ENCODE measurements around the gene TP63. TPM values are rescaled to one million over a fixed set of nuclear protein-coding genes. Genes with fewer than 3 reads are reported as not detected.

TP63 gene
- total RNA-seq, 1 experiment from 2014 or later = 1.1 TPM

DNA sequence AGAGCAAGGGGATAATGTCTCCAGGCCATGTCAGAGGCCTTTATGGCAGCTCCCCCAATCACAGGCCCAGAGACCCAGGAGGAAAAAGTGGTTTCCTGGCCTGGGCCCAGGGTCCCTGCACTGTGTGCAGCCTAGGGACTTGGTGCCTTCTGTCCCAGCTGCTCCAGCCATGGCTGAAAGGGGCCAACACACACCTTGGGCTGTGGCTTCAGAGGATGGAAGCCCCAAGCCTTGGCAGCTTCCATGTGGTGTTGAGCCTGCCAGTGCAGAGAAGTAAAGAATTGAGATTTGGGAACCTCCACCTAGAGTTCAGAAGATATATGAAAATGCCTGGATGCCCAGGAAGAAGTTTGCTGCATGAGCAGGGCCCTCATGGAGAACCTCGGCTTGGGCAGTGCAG, 18.1 kb upstream of the TP63 start:
- H3K36me3 ChIP-seq = no peaks in the 10 kb centered on the region
- H3K4me3 ChIP-seq = no peak overlapping the region
- DNase-seq = no peak
- 0 out of 2 replicates have a peak, but pooled peaks cover 3% of the 10 kb centered on the region for H3K9me3 ChIP-seq
- no peaks in the 10 kb centered on the region for H3K27me3 ChIP-seq

DNA sequence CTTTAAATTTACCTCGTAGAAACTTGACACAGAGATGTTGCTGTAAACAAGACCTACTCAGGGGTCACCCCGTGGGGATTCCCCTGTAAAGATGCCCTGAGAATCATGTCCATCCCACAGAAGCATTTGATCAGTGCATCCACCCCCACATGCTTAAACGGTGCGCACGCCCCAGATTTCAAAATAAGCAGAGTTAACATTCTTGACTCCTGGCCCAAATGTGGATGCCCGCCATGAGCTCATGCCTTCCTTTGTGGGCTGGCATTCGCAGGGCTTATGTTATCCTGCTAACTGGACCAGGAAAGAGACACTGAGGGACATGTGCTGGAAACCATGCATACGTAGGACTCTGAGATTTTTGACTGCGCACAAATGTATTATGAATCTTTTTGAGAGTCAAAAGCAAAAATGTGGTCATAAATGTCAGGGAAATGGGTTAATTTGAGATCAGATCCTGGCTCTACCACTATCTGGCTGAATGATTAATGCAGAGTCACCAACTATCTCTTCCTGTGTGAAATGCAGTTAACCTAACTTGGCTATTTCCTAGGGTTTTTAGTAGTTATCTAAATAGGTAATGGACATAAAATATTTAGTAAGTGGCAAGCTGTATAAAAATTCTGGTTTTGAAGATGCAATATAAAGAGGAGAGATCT, 9.1 kb upstream of the TP63 start:
- peaks cover 2% of the 10 kb centered on the region; the same call in 1 of the 2 replicates for H3K36me3 ChIP-seq
- DNase-seq = peak; percentile 76
- no peaks in the 10 kb centered on the region for H3K27me3 ChIP-seq

DNA sequence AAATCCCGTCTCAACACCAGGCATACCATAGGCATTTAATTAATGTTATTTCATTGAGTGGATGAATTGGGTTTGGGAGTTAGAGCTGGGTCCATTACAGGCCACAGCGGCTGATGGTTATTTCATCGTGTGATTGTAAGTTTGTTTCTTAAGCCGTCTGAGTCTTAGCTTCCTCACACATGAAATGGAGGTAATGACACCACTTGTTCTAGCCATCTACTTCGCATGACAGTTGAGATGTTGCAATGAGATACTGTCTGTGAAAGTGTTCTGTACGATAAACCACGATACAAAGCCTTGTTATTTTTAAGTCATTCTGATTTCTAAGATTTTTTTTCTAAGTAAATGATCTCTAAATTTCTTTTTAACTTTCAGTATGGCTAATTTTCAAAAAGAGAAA, 8.6 kb upstream of the TP63 start:
- Histone ChIP-seq H3K36me3 (peaks cover 2% of the 10 kb centered on the region; the same call in 1 of the 2 replicates), H3K27me3 (no peaks in the 10 kb centered on the region), H3K9me3 (no peaks in the 10 kb centered on the region), H3K4me3 (no peak overlapping the region)
- no peak for DNase-seq

More for the DNA sequence above, 9.1 kb upstream of the TP63 start:
- Histone ChIP-seq H3K9me3 (no peaks in the 10 kb centered on the region), H3K4me3 (no peak overlapping the region)

DNA sequence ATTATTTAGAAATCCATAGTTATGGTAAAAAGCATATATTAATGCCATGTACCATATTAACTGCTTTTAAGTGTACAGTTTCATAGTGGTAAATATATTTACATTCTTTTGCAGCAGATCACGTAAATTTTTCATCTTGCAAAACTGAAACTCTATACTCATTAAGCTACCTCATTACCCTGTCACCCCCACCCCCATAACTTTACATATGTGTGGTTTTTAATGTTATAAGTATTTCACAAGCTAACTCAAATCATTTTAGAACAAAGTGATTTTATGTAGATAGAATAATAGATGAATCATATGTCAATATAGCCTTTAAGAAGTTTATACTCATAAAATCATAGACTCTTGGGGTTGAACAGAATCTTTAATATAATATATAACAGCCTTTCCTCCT, 7.1 kb upstream of the TP63 start:
- Histone ChIP-seq H3K27me3 (no peaks in the 10 kb centered on the region), H3K9me3 (no peaks in the 10 kb centered on the region), H3K36me3 (peaks cover 2% of the 10 kb centered on the region; the same call in 1 of the 2 replicates), H3K4me3 (no peak overlapping the region)
- DNase-seq = no peak

DNA sequence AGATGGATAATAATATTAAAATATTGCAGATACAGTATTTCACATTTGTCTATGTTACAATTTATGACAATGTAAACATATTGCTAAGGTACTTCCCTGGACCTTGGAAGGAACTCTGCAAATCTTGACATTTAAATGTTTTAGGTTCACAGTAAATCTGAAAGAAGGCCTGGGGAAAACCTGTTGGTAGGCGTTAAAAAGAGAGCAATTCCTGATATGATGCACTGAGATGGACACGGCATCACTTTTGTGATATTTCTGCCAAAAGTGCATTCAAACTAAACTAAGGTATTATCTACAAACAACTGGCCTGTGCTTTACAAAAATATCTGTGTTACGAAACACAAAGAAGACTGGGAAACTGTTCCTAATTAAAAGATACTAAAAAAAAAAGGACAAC, 6.1 kb upstream of the TP63 start:
- no peak for DNase-seq
- Histone ChIP-seq H3K4me3 (no peak overlapping the region), H3K27me3 (no peaks in the 10 kb centered on the region), H3K36me3 (peaks cover 2% of the 10 kb centered on the region; the same call in 1 of the 2 replicates), H3K9me3 (no peaks in the 10 kb centered on the region)

DNA sequence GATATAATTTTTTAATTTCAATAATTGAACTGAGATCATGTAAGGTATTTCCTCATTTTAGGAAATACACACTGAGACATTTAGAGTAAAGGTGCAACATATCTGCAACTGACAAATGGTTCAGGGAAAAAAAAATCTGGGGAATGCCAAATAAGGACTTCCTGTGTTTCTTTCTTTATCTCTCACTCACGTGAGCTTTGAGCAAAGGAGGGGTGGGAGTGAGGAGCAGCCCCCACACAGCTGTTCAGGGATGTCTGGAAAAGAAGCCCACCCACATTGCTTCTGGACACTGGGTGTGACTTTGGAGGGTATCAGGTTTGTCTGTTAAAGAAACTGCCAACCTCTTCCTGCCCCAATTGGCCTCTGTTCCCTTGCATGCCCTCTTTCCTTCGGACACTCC, 5.6 kb upstream of the TP63 start:
- Histone ChIP-seq H3K4me3 (no peak overlapping the region), H3K36me3 (peaks cover 2% of the 10 kb centered on the region; the same call in 1 of the 2 replicates), H3K27me3 (no peaks in the 10 kb centered on the region), H3K9me3 (no peaks in the 10 kb centered on the region)
- no peak for DNase-seq

DNA sequence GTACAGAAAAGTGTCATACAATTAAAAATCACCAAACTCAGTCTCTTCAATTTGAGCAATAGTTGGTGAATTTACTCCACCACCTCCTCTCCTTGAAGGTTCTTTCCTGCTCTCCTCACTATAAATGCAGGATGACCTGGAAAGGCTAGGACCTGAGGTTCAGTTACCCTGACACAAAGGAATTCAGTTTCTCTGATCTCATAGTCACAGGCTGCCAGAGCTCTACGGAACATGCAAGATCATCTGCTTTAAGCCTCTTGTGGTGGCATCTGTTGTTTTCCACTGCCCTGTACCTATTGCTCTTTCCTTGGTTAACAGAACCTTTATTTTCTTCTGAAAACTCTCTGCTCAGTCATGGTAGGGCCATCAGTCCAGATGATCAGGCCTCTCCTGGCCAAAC, 4.9 kb upstream of the TP63 start:
- no peak for DNase-seq
- peaks cover 2% of the 10 kb centered on the region; the same call in 1 of the 2 replicates for H3K36me3 ChIP-seq
- H3K27me3 ChIP-seq = no peaks in the 10 kb centered on the region
- H3K4me3 ChIP-seq = no peak overlapping the region
- H3K9me3 ChIP-seq = no peaks in the 10 kb centered on the region

DNA sequence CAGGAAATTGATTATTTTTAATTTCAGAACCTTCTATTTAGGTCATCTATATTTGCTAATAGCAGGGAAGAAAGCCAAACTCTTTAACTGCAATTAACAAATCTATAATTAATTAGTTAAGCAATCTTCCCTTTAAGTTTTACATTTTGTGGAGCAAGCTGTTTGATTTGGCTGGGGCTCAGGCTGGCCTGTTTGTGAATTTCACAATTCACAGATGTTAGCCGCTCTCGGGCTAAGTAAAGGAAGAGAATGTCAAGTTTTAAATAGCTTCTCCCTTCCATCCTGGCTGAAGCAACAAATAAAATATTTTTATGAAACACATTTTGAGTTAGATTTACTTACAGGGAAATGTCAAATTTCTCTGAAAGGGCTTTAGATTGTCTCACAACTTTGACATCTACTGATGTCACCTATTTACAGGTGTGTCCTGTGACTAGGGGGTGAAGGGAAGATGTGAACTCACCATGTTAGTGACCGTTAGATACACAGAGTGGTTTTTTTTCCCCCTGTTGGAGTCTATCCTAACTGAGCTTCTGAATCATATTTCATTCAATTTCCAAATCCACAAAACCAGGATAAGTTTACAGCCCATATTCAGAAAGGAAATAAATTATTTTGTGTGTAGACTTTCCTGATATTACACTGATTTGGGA, 1.3 kb upstream of the TP63 start:
- DNase-seq = peak; percentile 13
- peak overlapping the region; percentile 34 for H3K4me3 ChIP-seq
- H3K27me3 ChIP-seq = no peaks in the 10 kb centered on the region
- no peaks in the 10 kb centered on the region for H3K9me3 ChIP-seq
- H3K36me3 ChIP-seq = no peaks in the 10 kb centered on the region

DNA sequence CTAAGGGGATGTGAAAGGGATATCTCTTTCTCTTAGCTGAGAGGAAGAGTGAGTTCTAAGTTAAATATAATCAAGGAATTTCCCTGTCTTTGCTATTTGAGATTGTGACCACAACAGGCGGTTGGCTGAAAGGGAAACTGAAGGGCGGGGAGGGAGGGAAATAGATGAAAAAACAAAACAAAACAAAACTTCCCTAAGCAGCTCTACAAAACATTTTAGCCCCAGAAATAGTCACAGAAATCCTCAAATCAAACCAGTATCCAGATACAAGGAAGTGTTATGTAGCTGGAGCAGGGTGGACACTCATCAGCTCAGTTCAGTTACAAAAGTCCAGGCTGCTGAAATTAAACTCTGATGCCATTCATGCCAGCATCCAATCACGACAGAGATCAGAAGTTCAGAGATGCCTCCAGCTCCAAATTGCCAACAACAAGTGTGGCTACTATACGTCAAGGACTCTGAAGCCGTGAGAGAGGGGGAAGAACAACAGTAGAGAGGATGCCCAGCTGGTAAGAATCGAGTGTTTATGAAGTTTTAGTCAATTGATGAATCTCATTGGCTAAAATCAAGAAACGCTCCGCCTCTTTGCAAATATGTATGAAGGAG, 319 bp upstream of the TP63 start:
- Histone ChIP-seq H3K4me3 (peak overlapping the region; percentile 34), H3K9me3 (no peaks in the 10 kb centered on the region), H3K27me3 (no peaks in the 10 kb centered on the region), H3K36me3 (no peaks in the 10 kb centered on the region)
- peak; percentile 51 for DNase-seq

DNA sequence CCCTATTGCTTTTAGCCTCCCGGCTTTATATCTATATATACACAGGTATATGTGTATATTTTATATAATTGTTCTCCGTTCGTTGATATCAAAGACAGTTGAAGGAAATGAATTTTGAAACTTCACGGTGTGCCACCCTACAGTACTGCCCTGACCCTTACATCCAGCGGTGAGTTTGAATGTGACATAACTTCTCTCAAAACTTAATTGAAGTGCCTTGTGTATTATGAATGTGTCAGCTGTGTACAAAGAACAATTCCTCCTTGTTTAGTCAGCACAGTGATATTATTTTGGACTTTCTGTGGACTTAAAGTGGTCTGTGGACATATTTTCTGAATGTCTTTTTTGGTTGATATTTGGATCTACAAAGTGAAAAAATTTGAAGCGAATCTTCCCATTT, 220 bp downstream of the TP63 start:
- no peaks in the 10 kb centered on the region for H3K27me3 ChIP-seq
- no peaks in the 10 kb centered on the region for H3K36me3 ChIP-seq
- DNase-seq = no peak
- no peaks in the 10 kb centered on the region for H3K9me3 ChIP-seq
- peak overlapping the region; percentile 34 for H3K4me3 ChIP-seq

DNA sequence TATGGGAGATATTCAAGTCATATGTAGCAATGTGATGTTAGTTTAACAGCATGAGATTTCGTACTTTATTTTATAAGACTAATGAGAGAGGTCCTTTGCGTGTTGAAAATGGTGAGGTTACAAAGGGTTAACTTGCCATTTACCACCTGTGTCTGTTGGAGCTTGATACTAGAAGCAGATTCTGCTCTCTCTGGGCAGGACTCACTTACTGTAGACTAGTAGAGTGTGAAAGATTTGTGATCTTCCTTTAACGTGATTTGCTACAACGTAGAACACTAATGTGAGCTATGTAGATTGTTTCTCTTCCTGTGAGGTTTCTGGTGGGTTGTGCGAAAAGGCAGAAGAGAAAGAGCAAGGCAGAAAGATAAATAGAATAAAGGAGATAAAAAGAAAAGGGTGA, 1.1 kb downstream of the TP63 start:
- no peaks in the 10 kb centered on the region for H3K9me3 ChIP-seq
- no peaks in the 10 kb centered on the region for H3K27me3 ChIP-seq
- no peak for DNase-seq

DNA sequence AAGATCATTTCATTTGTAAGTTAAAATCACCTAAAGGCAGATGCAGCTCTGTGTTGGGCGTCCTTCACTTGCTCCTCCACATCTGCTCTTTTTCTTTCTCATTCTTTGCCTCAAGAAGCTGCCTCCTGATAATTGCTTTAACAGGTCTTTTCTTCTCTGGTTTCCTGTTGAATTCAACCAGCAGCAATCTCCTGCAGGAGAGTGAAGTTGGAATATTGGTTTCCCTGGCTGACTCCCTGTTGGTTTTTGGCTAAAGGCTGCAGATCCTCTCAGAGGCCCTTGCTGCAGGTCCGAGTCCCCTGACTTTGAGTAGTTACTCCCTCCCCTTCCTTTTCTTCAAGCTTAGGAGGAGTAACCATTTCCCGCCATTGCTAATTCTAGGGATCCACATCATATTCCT, 4.2 kb downstream of the TP63 start:
- H3K36me3 ChIP-seq = no peaks in the 10 kb centered on the region
- H3K9me3 ChIP-seq = no peaks in the 10 kb centered on the region
- DNase-seq = no peak
- H3K27me3 ChIP-seq = no peaks in the 10 kb centered on the region
- no peak overlapping the region for H3K4me3 ChIP-seq

More for the DNA sequence above, 1.1 kb downstream of the TP63 start:
- no peaks in the 10 kb centered on the region for H3K36me3 ChIP-seq
- peak overlapping the region; percentile 34 for H3K4me3 ChIP-seq

DNA sequence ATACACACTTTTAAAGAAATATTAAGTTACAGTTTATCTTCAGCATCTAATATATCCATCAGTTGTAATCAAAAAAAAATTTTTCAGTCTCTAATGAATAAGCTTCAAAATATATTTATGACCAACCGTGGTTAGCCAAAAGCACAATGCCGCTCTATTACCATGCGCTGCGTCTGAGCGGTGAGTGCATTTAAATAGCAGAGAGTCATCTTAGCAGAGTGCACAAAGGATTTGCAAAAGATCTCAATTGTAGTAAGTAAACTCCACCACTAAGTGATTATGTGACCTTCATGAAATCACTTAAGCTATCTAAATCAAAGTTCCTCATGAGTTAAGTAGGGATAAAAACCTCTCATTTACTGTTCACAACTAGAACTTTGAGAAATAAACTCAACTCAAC, 4.9 kb downstream of the TP63 start:
- no peak for DNase-seq
- Histone ChIP-seq H3K27me3 (no peaks in the 10 kb centered on the region), H3K4me3 (no peak overlapping the region), H3K9me3 (no peaks in the 10 kb centered on the region), H3K36me3 (no peaks in the 10 kb centered on the region)

DNA sequence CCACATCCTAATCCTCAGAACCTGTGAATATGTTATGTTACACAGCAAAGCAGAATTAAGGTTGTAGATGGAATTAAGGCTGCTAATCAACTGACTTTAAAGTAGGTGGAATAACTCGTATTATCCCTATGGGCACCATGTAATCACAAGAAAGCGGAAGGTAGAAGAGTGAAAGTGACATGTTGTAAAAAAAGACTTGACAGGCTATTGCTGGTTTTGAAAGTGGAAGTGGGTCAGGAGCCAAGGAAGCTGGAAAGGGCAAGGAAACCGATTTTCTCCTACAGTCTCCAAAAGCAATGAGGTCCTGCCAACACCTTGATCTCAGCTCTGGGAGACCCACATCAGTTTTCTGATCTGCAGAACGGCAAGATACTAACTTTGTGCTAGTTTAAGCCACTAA, 6.6 kb downstream of the TP63 start:
- H3K9me3 ChIP-seq = no peaks in the 10 kb centered on the region
- no peak for DNase-seq
- no peaks in the 10 kb centered on the region for H3K27me3 ChIP-seq
- no peak overlapping the region for H3K4me3 ChIP-seq
- no peaks in the 10 kb centered on the region for H3K36me3 ChIP-seq

DNA sequence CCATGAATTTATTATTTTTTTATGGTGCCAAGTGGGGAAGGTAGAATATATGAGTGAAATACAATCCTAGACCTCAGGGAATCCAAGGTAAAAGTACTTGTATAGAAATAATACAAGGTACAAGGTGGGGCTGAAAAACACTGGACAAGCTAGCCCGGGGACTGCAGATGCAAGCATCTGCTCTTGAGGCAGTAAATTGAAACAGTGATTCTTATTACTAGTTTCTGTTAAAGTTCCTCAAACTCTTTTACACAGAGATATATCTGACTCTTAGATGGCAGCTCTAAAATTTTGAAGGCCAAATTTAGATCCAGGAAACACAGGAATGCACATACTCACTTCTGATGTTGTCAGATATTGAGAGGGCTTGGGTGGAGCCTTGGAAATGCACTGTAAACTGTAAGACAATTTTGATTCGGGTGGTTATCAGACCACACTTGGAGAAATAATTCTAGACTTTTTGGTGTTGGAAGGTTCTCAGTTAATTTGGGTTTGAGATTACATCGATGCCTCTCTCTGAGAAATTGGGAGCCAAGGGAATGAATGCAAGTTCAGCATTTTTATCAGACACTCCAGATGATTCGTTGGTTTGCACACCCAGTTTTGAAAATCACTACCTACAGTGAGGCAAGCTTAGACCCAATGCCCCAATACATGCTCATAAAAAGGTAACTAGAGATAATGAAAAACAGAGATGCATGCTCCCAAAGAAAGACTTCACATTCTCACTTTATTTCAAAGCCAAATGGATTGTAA, 7.3 kb downstream of the TP63 start:
- Histone ChIP-seq H3K27me3 (no peaks in the 10 kb centered on the region), H3K9me3 (no peaks in the 10 kb centered on the region), H3K36me3 (no peaks in the 10 kb centered on the region), H3K4me3 (no peak overlapping the region)
- DNase-seq = no peak

DNA sequence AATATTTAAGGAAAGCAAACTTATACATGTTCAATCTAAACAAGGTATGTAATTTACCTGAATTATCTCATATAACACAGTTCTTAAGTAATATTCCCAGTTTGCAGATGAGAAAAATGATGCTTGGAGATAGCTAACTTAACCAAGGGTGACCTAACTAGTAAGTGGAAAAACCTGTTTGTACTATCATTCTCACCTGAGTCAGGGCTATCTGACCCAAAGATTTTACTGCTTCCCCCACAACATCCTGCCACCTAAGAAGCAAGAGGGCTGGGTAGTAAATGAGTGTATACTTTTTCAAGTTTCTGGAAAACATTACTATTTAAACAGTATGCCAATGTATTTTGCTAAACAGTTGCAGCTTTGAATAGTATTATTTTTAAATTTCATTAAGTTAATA, 10.6 kb downstream of the TP63 start:
- Histone ChIP-seq H3K36me3 (no peaks in the 10 kb centered on the region), H3K9me3 (no peaks in the 10 kb centered on the region), H3K4me3 (no peak overlapping the region), H3K27me3 (no peaks in the 10 kb centered on the region)
- no peak for DNase-seq

DNA sequence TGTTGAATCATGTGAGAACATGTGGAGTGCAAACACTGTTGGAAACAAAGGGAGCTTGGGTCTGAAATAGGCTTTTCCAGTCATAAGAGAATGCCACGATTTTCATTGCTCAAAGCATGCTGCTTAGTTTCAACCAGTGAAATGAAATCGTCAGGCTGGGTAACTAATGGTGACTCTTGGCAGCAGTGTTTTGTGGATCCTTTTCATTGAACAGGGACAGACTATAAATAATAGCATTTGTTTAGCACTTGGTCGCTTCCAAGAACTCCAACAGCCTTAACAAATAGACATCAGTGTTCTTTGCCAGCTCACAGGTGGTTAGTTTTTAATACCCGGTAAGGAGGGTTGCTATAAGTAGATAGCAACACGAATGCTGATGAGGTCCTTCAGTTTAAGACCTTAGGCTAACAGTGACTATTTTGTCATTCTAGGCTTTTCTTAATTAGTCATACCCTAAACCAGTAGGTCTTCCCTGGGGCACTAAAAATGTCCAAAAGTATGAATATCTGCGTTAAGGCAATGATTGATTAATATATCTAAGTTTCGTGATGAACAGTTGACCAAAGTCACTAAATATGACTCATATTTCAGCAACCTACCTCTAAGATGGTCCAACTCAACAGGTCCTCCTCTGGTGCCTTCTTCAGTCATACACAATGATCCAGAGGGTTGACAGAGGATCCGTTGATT, 15.8 kb downstream of the TP63 start:
- no peak for DNase-seq
- no peaks in the 10 kb centered on the region for H3K36me3 ChIP-seq
- peaks cover 5% of the 10 kb centered on the region; the same call in 1 of the 2 replicates for H3K9me3 ChIP-seq
- no peaks in the 10 kb centered on the region for H3K27me3 ChIP-seq
- no peak overlapping the region for H3K4me3 ChIP-seq

Measured in MG63 (cell line).